ENCODE data around the gene DUS2. TPM values are rescaled to one million over a fixed set of nuclear protein-coding genes. Genes with fewer than 3 reads are reported as not detected.

The DUS2 gene
- total and polyA plus RNA-seq, 11 donors = 3.8 to 11.5 (median 7.2) TPM

DNA sequence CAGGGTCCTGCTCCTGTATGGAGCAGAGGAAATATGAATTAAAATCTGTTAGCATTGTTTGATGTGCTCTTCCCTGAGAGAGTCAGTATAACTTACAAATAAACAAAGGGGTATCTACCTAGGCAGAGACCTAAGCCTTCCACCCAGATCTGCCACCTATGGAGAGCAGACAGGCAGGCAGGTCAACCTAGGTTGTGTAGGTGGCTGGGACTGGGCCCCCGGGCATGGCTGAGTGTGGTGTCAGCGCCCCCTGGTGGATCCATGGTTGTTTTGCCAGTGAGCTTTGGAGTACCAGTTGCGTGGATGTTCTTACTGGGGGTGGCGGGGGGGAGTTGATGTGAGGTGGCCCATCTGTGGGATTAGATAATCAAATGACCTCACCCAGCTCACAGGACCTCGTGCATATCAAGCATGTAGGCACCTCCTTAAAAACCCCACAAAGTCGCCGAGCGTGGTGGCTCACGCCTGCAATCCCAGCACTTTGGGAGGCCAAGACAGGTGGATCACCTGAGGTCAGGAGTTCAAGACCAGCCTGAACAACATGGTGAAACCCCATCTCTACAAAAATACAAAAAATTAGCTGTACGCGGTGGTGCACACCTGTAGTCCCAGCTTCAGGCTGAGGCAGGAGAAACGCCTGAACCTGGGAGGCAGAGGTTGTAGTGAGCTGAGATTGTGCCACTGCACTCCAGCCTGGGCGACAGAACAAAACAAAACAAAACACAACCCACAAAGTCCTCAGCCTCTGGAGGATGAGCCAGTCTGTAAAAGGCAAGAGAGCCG is 17.6 kb downstream of the DUS2 start:
- peak overlapping the region in 1 of 12 donors; percentile 72 for H3K27ac ChIP-seq
- intact Hi-C loops (cut with DNase I) = loop anchor here (1.0 to 10.0 kb wide), 15 partner anchors 46 to 516 kb away; partner anchors contain the start of genes NRN1L (in 8 of the 10), DPEP2 (in 2 of the 10), PSMB10 (in 2 of the 10) and LCAT (in 1 of the 10)
- 64 to 69% (median 68%) methylated on average over 12 to 14 of the region's 14 CpGs for WGBS, 4 donors
- no peaks in the 10 kb centered on the region for H3K27me3 ChIP-seq
- no peak overlapping the region for H3K4me3 ChIP-seq
- H3K4me1 ChIP-seq = peaks cover 0 to 42% (median 0%) of the 10 kb centered on the region in 12 donors
- ATAC-seq (peak; percentile 84 to 95 (median 94)), DNase-seq (peak; percentile 76 to 92 (median 84))
- peaks cover 0 to 39% (median 3%) of the 10 kb centered on the region in 9 donors for H3K36me3 ChIP-seq
- no peaks in the 10 kb centered on the region for H3K9me3 ChIP-seq
- TF ChIP-seq, protein P1, sequence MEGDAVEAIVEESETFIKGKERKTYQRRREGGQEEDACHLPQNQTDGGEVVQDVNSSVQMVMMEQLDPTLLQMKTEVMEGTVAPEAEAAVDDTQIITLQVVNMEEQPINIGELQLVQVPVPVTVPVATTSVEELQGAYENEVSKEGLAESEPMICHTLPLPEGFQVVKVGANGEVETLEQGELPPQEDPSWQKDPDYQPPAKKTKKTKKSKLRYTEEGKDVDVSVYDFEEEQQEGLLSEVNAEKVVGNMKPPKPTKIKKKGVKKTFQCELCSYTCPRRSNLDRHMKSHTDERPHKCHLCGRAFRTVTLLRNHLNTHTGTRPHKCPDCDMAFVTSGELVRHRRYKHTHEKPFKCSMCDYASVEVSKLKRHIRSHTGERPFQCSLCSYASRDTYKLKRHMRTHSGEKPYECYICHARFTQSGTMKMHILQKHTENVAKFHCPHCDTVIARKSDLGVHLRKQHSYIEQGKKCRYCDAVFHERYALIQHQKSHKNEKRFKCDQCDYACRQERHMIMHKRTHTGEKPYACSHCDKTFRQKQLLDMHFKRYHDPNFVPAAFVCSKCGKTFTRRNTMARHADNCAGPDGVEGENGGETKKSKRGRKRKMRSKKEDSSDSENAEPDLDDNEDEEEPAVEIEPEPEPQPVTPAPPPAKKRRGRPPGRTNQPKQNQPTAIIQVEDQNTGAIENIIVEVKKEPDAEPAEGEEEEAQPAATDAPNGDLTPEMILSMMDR (IDR thresholded peaks at IDR 0.05) = peak; percentile 70 to 89 (median 82)
- TF ChIP-seq POLR2A (IDR thresholded peaks at IDR 0.05) = no peak

DNA sequence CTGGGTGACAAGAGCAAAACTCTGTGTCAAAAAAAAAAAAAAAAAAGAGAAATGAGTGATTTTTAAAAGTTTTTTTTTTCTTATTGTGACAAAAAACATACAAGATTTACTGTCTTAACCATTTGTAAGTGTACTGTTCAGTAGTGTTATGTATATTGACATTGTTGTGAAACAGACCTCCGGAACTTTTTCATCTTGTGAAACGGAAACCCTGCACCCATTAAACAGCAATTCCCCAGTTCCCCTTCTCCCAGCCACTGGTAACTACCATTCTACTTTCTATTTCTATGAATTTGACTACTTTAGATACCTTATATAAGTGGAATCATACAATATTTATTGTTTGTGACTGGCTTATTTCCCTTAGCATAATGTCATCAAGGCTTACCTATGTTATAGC is 18.7 kb downstream of the DUS2 start:
- H3K27me3 ChIP-seq = no peaks in the 10 kb centered on the region
- peaks cover 0 to 42% (median 0%) of the 10 kb centered on the region in 12 donors for H3K4me1 ChIP-seq
- DNase-seq (no peak), ATAC-seq (peak in 1 of 4 donors; percentile 54)
- TF ChIP-seq POLR2A (IDR thresholded peaks at IDR 0.05) = no peak
- TF ChIP-seq, protein P1 (IDR thresholded peaks at IDR 0.05) = no peak
- H3K9me3 ChIP-seq = no peaks in the 10 kb centered on the region
- H3K4me3 ChIP-seq = no peak overlapping the region
- intact Hi-C loops (cut with DNase I) = loop anchor here (2.0 to 10.0 kb wide), 13 partner anchors 47 to 517 kb away; partner anchors contain the start of genes NRN1L (in 7 of the 10), DPEP2 (in 2 of the 10), PSMB10 (in 2 of the 10) and LCAT (in 1 of the 10)
- H3K27ac ChIP-seq = peak overlapping the region in 1 of 12 donors; percentile 72
- 85 to 93% (median 90%) methylated on average over 2 of the region's 2 CpGs for WGBS, 4 donors
- H3K36me3 ChIP-seq = peaks cover 0 to 39% (median 3%) of the 10 kb centered on the region in 9 donors

DNA sequence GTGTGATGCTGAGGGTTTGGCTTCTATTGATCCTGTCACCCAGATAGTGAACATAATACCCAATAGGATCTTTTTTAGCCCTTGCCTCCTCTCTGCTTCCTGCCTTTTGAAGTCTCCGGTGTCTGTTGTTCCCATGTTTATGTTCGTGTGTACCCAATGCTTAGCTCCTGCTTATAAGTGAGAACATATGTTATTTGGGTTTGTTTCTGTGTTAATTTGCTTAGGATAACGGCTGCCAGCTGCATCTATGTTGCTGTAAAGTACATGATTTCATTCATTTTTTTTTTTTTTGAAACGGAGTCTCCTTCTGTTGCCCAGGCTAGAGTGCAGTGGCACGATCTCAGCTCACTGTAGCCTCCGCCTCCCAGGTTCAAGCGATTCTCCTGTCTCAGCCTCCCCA is 23.0 kb downstream of the DUS2 start:
- no peak for ATAC-seq
- Histone ChIP-seq H3K9me3 (no peaks in the 10 kb centered on the region), H3K36me3 (peaks cover 0 to 50% (median 13%) of the 10 kb centered on the region in 9 donors), H3K4me3 (no peak overlapping the region), H3K27me3 (no peaks in the 10 kb centered on the region), H3K4me1 (peaks cover 0 to 15% (median 0%) of the 10 kb centered on the region in 12 donors), H3K27ac (no peak overlapping the region)
- 91 to 93% (median 92%) methylated on average over 7 of the region's 7 CpGs for WGBS, 4 donors
- TF ChIP-seq POLR2A (IDR thresholded peaks at IDR 0.05) = no peak
- TF ChIP-seq, protein P1 (IDR thresholded peaks at IDR 0.05) = no peak
- no peak for DNase-seq
- intact Hi-C loops (cut with DNase I) = loop anchor here in 6 of 10 donors (10.0 kb wide), 5 partner anchors 51 to 521 kb away; partner anchors contain the start of genes DPEP2 (in 2 of the 6), NRN1L (in 1 of the 6) and RIPOR1 (in 1 of the 6)

DNA sequence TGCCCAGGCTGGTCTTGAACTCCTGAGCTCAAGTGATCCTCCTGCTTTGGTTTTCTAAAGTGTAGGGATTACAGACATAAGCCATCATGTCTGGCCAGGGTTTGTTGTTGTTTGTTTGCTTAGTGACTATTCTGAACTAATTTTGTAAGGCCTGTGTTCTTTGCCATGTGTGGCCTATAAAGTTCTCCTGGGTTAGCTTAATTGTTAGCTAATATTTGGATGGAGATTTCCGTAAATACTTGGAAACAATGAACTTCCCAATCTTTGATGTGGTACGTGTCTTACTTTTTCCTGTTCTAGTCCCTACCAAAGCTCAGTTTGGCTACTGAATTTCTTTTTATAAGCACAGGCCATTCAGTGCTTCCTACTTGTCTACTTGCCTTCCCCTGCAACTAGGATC is 24.9 kb downstream of the DUS2 start:
- TF ChIP-seq, protein P1 (IDR thresholded peaks at IDR 0.05) = no peak
- TF ChIP-seq POLR2A (IDR thresholded peaks at IDR 0.05) = no peak
- Histone ChIP-seq H3K4me3 (no peak overlapping the region), H3K27ac (peak overlapping the region in 6 of 12 donors; percentile 1 to 48 (median 24)), H3K9me3 (no peaks in the 10 kb centered on the region), H3K4me1 (peaks cover 0 to 2% (median 0%) of the 10 kb centered on the region in 12 donors), H3K36me3 (peaks cover 0 to 52% (median 26%) of the 10 kb centered on the region in 9 donors), H3K27me3 (no peaks in the 10 kb centered on the region)
- WGBS, 4 donors = 59 to 79% (median 70%) methylated on average over 2 of the region's 2 CpGs
- peak in 1 of 4 donors; percentile 30 for ATAC-seq
- no peak for DNase-seq
- intact Hi-C loops (cut with DNase I) = loop anchor here in 6 of 10 donors (10.0 kb wide), 5 partner anchors 53 to 523 kb away; partner anchors contain the start of genes DPEP2 (in 2 of the 6), NRN1L (in 1 of the 6) and RIPOR1 (in 1 of the 6)
